ENCODE data around the gene MACROD1. TPM values are rescaled to one million over a fixed set of nuclear protein-coding genes. Genes with fewer than 3 reads are reported as not detected.
A peak's percentile ranks its signal among the peaks of the same experiment; 100 is the strongest.

Gene MACROD1
- total and polyA plus RNA-seq, 2 donors (not counting 3 experiments of a cell fraction or from before 2014, with no cell fraction given): 11.0 to 16.2 TPM

GRCh38 chr11:64186492-64187165, 20.7 kb upstream of the MACROD1 start:
- DNase-seq (ENCODE audit: low read depth, low spot score) (peak; percentile 39), FAIRE-seq (peak; percentile 69)
- Histone ChIP-seq H3K4me2 (ENCODE audit: insufficient read depth, low read length) (no peak overlapping the region), H4K20me1 (replicated peaks; ENCODE audit: control insufficient read depth, extremely low read depth, insufficient read depth, low read length) (no peaks in the 10 kb centered on the region), H3K9ac (replicated peaks; ENCODE audit: extremely low read depth, insufficient read depth, low read length) (peak overlapping the region; percentile 49), H2AFZ (ENCODE audit: low read depth, low read length) (no peak overlapping the region), H3K9me1 (replicated peaks; ENCODE audit: control insufficient read depth, extremely low read depth, insufficient read depth, low read length) (no peaks in the 10 kb centered on the region), H3K27ac (ENCODE audit: insufficient read depth, low read depth, low read length) (no peak overlapping the region), H3K79me2 (ENCODE audit: control insufficient read depth, insufficient read depth, low read length) (peaks cover 31% of the 10 kb centered on the region), H3K9me3 (replicated peaks; ENCODE audit: control insufficient read depth, insufficient read depth, low read length) (no peaks in the 10 kb centered on the region), H3K36me3 (ENCODE audit: control insufficient read depth in 2 of 2, extremely low read depth in 1 of 2, insufficient read depth in 2 of 2, low read length in 2 of 2) (peaks cover 0 to 2% of the 10 kb centered on the region in 2 experiments), H3K4me3 (replicated peaks in 1 of 3; ENCODE audit: insufficient read depth in 1 of 3, low read depth in 1 of 3, low read length in 3 of 3) (no peak overlapping the region), H3K27me3 (ENCODE audit: control insufficient read depth in 2 of 2, insufficient read depth in 2 of 2, low read length in 2 of 2) (no peaks in the 10 kb centered on the region), H3K4me1 (ENCODE audit: control insufficient read depth, extremely low read depth, insufficient read depth, low read length) (peaks cover 9% of the 10 kb centered on the region)
- dilution Hi-C loops (cut with MboI; ENCODE audit: extremely low pct_ligation_motif_present, low sequenced_read_pairs) (no loop called here), intact Hi-C loops (cut with micrococcal nuclease) (loop anchor here (1.0 to 5.0 kb wide), 3 partner anchors 21 to 101 kb away; partner anchors contain the start of genes DNAJC4, GPR137 and VEGFB)
- ChIA-PET CTCF (interaction anchor here (0.9 to 3.3 kb wide), 11 partner anchors 11 to 184 kb away, joined by 3 to 27 read pairs (median 5); partner anchors contain the start of genes BAD, CATSPERZ and FKBP2), POLR2A (interaction anchor here (0.9 to 1.5 kb wide), 3 partner anchors 21 to 131 kb away, joined by 3 to 6 read pairs (median 6); partner anchors contain the start of genes FERMT3, PRDX5 and TRMT112)
- no TSS peak for BruUV-seq (replicated peaks)
- TF ChIP-seq JUN (IDR thresholded peaks at IDR 0.05; ENCODE audit: borderline replicate concordance, insufficient read depth, insufficient read length, low read depth) (no peak), FOS (IDR thresholded peaks at IDR 0.05; ENCODE audit: borderline replicate concordance, insufficient read depth, low read length) (no peak), POLR2A (IDR thresholded peaks at IDR 0.05; ENCODE audit: low read depth, low read length) (no peak), CTCF (IDR thresholded peaks at IDR 0.05; ENCODE audit: extremely low read depth in 1 of 2, insufficient read depth in 1 of 2, low read depth in 1 of 2, low read length in 2 of 2) (no peak), GATA2 (IDR thresholded peaks at IDR 0.05; ENCODE audit: insufficient read depth, insufficient read length, low read depth, low read length) (no peak)
- TF ChIP-seq, protein P1, sequence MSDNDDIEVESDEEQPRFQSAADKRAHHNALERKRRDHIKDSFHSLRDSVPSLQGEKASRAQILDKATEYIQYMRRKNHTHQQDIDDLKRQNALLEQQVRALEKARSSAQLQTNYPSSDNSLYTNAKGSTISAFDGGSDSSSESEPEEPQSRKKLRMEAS (IDR thresholded peaks at IDR 0.05; ENCODE audit: insufficient read depth, insufficient read length): no peak

Measured in endothelial cell of umbilical vein (primary cell).